ENCODE measurements around the gene CNN2. TPM values are rescaled to one million over a fixed set of nuclear protein-coding genes. Genes with fewer than 3 reads are reported as not detected.
A peak's percentile ranks its signal among the peaks of the same experiment; 100 is the strongest.

The CNN2 gene
- total RNA-seq, 4 donors from 2014 or later: 79.0 to 125 (median 105) TPM

DNA sequence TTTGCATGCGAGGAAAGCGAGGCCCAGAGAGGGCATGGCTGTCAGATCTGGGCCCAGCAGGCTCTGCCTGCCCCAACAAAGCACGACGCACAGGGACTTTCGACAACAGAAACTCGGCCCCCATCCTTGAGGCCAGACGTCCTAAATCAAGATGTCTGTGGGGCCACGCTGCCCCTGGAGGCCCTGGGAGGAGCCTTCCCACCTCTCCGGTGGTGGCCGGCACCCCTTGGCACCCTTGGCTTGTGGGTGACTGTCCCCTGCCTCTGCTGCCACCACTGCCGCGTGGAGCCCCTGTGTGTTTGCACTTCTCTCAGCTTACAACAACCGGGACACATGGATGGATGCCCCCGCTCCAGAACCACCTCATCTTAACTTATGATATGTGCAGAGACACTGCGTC, 37.9 kb upstream of the CNN2 start:
- DNase-seq: no peak
- 86 to 95% methylated on average over 8 to 10 of the region's 15 CpGs for WGBS, 2 donors
- intact Hi-C loops (cut with DNase I): loop anchor here (10.0 kb wide), 1 partner anchor 134 kb away; the partner anchor contains the start of genes CFD and ELANE
- H3K4me1 ChIP-seq: peaks cover 11 to 20% (median 14%) of the 10 kb centered on the region in 3 donors
- H3K4me3 ChIP-seq: no peak overlapping the region
- peaks cover 6 to 72% (median 16%) of the 10 kb centered on the region in 3 donors for H3K36me3 ChIP-seq
- H3K9me3 ChIP-seq: no peaks in the 10 kb centered on the region
- no peak overlapping the region for H3K27ac ChIP-seq
- TF ChIP-seq POLR2A (IDR thresholded peaks at IDR 0.05): no peak
- TF ChIP-seq, protein P1, sequence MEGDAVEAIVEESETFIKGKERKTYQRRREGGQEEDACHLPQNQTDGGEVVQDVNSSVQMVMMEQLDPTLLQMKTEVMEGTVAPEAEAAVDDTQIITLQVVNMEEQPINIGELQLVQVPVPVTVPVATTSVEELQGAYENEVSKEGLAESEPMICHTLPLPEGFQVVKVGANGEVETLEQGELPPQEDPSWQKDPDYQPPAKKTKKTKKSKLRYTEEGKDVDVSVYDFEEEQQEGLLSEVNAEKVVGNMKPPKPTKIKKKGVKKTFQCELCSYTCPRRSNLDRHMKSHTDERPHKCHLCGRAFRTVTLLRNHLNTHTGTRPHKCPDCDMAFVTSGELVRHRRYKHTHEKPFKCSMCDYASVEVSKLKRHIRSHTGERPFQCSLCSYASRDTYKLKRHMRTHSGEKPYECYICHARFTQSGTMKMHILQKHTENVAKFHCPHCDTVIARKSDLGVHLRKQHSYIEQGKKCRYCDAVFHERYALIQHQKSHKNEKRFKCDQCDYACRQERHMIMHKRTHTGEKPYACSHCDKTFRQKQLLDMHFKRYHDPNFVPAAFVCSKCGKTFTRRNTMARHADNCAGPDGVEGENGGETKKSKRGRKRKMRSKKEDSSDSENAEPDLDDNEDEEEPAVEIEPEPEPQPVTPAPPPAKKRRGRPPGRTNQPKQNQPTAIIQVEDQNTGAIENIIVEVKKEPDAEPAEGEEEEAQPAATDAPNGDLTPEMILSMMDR (IDR thresholded peaks at IDR 0.05): no peak
- H3K27me3 ChIP-seq: no peaks in the 10 kb centered on the region

DNA sequence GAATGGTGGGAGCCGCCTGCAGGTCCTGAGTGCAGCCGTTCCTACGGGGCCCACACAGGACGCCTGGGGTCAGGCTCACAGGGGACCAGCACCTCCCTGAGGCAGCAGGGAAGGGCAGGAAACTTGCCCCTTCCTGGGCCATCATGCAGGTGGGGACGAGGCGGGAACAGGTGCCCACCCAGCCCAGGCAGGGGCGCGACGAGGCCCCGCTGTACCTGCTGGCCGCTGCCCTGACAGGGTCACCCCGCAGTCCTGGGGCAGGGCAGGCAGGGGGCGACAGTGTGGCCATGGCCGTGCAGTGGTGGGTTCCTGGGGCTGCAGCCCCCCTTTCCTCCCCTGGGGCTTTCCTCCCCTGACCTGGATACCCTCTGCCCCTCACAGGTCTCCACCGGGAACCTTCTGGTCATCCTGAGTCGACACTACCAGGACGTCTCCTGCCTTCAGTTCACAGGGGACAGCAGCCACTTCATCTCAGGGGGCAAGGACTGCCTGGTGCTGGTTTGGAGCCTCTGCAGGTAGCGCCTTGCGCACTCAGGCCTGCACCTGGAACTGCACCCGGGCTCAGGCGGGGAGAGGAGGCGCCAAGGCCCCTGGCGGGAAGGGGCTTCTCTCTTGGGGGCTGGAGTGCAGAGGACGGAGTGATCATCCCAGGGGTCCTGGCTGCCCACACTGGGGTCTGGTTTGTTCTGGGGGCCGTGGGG, 36.9 kb upstream of the CNN2 start:
- Histone ChIP-seq H3K27me3 (peaks cover 0 to 9% (median 0%) of the 10 kb centered on the region in 4 donors), H3K4me3 (no peak overlapping the region), H3K9me3 (no peaks in the 10 kb centered on the region), H3K36me3 (peaks cover 6 to 81% (median 16%) of the 10 kb centered on the region in 3 donors), H3K4me1 (peaks cover 4 to 13% (median 11%) of the 10 kb centered on the region in 3 donors), H3K27ac (no peak overlapping the region)
- TF ChIP-seq, protein P1 (IDR thresholded peaks at IDR 0.05): peak in 1 of 6 experiments; percentile 28
- TF ChIP-seq POLR2A (IDR thresholded peaks at IDR 0.05): no peak
- WGBS, 2 donors: 91% methylated on average over 8 of the region's 25 CpGs; no CpG with 5 or more reads in 1 of the 2 donors
- no peak for DNase-seq
- intact Hi-C loops (cut with DNase I): loop anchor here (10.0 kb wide), 1 partner anchor 135 kb away; the partner anchor contains the start of genes CFD and ELANE

DNA sequence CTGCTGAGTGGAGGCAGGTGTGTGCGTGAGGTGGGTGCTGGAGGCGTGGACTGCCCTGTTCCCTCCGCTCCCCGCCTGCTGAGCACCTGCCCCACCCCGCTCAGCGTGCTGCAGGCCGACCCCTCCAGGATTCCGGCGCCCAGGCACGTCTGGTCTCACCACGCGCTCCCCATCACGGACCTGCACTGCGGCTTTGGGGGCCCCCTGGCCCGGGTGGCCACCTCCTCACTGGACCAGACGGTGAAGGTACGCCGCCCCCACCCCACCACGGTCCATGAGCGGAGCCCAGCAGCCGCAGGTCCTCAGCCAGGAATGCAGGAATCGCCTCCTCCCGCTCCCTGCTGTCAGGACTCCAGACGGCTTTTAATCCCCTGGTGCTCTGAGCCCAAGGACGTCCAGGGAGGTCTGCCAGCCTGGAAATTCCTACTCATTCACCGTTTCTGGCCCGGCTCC, 36.3 kb upstream of the CNN2 start:
- no peak for DNase-seq
- 35% methylated on average over 14 of the region's 27 CpGs; no CpG with 5 or more reads in 1 of the 2 donors for WGBS, 2 donors
- no peak for TF ChIP-seq POLR2A (IDR thresholded peaks at IDR 0.05)
- TF ChIP-seq, protein P1 (IDR thresholded peaks at IDR 0.05): no peak
- intact Hi-C loops (cut with DNase I): no loop called here
- H3K4me3 ChIP-seq: no peak overlapping the region
- H3K27ac ChIP-seq: no peak overlapping the region
- H3K4me1 ChIP-seq: peaks cover 0 to 11% (median 5%) of the 10 kb centered on the region in 3 donors
- no peaks in the 10 kb centered on the region for H3K9me3 ChIP-seq
- H3K27me3 ChIP-seq: peaks cover 0 to 15% (median 0%) of the 10 kb centered on the region in 4 donors
- peaks cover 6 to 87% (median 16%) of the 10 kb centered on the region in 3 donors for H3K36me3 ChIP-seq

DNA sequence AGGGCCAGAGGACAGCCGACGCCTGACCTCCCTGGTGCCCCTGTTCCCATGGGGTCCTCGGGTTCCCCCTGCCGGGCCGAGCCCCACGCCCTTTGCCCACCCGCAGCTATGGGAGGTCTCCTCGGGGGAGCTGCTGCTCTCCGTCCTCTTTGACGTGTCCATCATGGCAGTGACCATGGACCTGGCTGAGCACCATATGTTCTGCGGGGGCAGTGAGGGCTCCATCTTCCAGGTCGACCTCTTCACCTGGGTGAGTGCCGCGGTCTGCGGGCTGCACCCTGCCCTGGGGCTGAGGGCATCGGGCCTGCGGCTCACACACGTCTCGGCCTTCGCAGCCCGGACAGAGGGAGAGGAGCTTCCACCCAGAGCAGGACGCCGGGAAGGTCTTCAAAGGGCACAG, 35.7 kb upstream of the CNN2 start:
- TF ChIP-seq, protein P1 (IDR thresholded peaks at IDR 0.05): no peak
- TF ChIP-seq POLR2A (IDR thresholded peaks at IDR 0.05): no peak
- intact Hi-C loops (cut with DNase I): no loop called here

More for the DNA sequence above, 35.7 kb upstream of the CNN2 start:
- peaks cover 2 to 11% (median 3%) of the 10 kb centered on the region in 3 donors for H3K4me1 ChIP-seq
- H3K4me3 ChIP-seq: no peak overlapping the region
- H3K36me3 ChIP-seq: peaks cover 6 to 83% (median 16%) of the 10 kb centered on the region in 3 donors
- WGBS, 2 donors: 100% methylated on average over 3 of the region's 23 CpGs; no CpG with 5 or more reads in 1 of the 2 donors
- peaks cover 0 to 21% (median 0%) of the 10 kb centered on the region in 4 donors for H3K27me3 ChIP-seq
- H3K27ac ChIP-seq: no peak overlapping the region
- no peaks in the 10 kb centered on the region for H3K9me3 ChIP-seq
- no peak for DNase-seq

Data from esophagus squamous epithelium (tissue), 5 donors.